ENCODE data around the gene GJA3.

Gene GJA3

DNA sequence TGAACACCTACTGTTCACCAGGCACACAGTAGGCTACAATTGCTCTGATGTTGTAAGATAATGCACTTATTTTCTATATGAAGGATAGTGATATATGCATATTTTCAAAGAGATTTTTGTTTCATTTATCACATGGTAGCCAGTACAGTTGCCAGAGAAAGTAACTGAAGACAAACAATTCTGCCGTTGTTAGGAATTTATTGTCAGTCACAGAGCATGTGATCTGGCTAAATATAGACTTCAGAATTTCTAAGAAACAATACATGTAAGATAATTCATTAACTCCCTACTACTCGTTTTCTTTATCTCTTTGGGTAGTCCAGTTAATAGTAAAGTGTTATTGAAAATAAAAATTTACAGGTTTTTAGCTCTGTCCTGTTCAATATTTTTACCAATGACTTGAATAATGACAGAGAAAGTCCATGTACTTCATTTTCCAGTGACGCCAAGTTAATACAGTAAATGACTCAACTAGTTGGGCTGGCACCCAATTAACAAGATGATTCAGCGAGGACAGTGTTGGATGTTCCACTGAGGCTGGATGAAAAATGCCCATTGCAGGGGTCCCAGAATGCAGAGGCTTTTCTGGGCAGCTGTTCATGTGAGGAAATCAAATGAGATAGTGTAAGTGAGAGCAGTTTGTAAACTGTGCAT lies 35.6 kb downstream of the GJA3 start:
- Histone ChIP-seq H3K36me3 (no peaks in the 10 kb centered on the region), H3K9me3 (no peaks in the 10 kb centered on the region), H3K4me3 (ENCODE audit: low read depth in 1 of 2, low read length in 1 of 2) (no peak overlapping the region), H3K27ac (no peak overlapping the region), H3K4me1 (ENCODE audit: control insufficient read depth in 1 of 2, insufficient read depth in 1 of 2, low read depth in 1 of 2, low read length in 1 of 2) (peaks cover 6 to 23% of the 10 kb centered on the region in 2 experiments), H3K27me3 (peaks cover 66% of the 10 kb centered on the region)
- TF ChIP-seq, protein P1, sequence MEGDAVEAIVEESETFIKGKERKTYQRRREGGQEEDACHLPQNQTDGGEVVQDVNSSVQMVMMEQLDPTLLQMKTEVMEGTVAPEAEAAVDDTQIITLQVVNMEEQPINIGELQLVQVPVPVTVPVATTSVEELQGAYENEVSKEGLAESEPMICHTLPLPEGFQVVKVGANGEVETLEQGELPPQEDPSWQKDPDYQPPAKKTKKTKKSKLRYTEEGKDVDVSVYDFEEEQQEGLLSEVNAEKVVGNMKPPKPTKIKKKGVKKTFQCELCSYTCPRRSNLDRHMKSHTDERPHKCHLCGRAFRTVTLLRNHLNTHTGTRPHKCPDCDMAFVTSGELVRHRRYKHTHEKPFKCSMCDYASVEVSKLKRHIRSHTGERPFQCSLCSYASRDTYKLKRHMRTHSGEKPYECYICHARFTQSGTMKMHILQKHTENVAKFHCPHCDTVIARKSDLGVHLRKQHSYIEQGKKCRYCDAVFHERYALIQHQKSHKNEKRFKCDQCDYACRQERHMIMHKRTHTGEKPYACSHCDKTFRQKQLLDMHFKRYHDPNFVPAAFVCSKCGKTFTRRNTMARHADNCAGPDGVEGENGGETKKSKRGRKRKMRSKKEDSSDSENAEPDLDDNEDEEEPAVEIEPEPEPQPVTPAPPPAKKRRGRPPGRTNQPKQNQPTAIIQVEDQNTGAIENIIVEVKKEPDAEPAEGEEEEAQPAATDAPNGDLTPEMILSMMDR (IDR thresholded peaks at IDR 0.05) = no peak

DNA sequence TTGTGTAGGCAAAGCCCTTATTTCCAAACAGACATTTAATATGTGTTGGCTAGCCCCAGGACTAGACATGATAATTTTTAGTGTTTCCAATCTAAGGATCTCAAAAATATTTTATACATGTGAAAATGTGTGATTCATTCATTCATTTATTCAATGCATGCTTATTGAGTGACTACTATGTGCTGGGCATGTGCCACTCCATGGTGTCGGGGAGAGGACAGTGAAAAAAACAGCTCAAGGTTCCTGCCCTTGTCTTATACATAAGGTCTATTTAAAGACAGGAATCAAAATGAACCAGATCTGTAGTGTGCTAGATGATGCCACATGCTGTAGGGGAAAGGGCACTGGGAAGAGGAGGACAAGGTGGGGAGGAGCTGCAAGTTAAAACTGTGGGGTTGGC lies 36.5 kb downstream of the GJA3 start:
- Histone ChIP-seq H3K27ac (no peak overlapping the region), H3K27me3 (peaks cover 60% of the 10 kb centered on the region), H3K4me1 (ENCODE audit: control insufficient read depth in 1 of 2, insufficient read depth in 1 of 2, low read depth in 1 of 2, low read length in 1 of 2) (peaks cover 7 to 31% of the 10 kb centered on the region in 2 experiments), H3K36me3 (no peaks in the 10 kb centered on the region), H3K4me3 (ENCODE audit: low read depth in 1 of 2, low read length in 1 of 2) (no peak overlapping the region), H3K9me3 (no peaks in the 10 kb centered on the region)
- TF ChIP-seq, protein P1 (IDR thresholded peaks at IDR 0.05) = no peak

DNA sequence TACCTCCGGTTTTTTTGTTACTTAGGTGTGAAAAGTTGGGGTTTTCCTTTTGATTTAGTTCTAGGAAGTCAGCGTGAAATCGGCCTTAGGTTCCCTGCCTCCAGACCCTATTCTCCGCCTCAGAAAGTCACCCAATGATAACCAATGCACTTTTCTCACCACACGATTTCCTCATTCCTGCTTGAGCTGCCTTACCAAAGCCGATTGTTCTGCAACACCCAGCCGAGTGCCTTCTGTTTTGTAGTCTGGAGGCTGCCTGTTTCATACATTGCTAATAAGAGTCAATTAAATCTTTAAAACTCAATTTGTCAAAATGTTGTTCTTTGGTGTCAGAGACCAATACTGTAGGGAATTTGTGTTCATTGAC lies 39.7 kb downstream of the GJA3 start:
- Histone ChIP-seq H3K27ac (peak overlapping the region; percentile 66), H3K36me3 (no peaks in the 10 kb centered on the region), H3K9me3 (no peaks in the 10 kb centered on the region), H3K27me3 (peaks cover 46% of the 10 kb centered on the region), H3K4me1 (ENCODE audit: control insufficient read depth in 1 of 2, insufficient read depth in 1 of 2, low read depth in 1 of 2, low read length in 1 of 2) (peaks cover 9 to 25% of the 10 kb centered on the region in 2 experiments), H3K4me3 (ENCODE audit: low read depth in 1 of 2, low read length in 1 of 2) (peak overlapping the region; percentile 43 to 46)
- TF ChIP-seq, protein P1 (IDR thresholded peaks at IDR 0.05) = no peak

DNA sequence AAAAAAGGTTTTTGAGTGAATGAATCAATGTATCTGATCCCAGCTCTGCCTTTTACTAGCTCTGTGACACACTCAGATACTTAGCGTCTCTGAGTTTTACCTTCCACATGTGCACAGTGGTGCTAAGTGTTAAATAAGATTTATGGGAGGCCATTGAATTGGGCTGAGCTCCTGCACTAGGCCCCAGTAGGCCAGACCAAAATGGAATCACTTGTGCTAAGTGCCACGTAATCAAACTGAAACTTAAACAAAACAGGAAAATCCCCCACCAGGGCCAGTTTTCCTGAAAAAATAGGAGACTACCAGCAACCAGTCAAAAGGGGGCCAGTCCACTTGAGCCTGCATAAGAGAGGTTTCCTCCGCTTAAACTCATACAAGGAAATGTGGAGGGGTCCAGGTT lies 40.9 kb downstream of the GJA3 start:
- H3K27ac ChIP-seq = peak overlapping the region; percentile 66
- TF ChIP-seq, protein P1 (IDR thresholded peaks at IDR 0.05) = no peak
- H3K27me3 ChIP-seq = peaks cover 34% of the 10 kb centered on the region
- H3K9me3 ChIP-seq = no peaks in the 10 kb centered on the region
- H3K36me3 ChIP-seq = no peaks in the 10 kb centered on the region
- H3K4me3 ChIP-seq (ENCODE audit: low read depth in 1 of 2, low read length in 1 of 2) = peak overlapping the region; percentile 43 to 46
- H3K4me1 ChIP-seq (ENCODE audit: control insufficient read depth in 1 of 2, insufficient read depth in 1 of 2, low read depth in 1 of 2, low read length in 1 of 2) = peaks cover 9 to 25% of the 10 kb centered on the region in 2 experiments

DNA sequence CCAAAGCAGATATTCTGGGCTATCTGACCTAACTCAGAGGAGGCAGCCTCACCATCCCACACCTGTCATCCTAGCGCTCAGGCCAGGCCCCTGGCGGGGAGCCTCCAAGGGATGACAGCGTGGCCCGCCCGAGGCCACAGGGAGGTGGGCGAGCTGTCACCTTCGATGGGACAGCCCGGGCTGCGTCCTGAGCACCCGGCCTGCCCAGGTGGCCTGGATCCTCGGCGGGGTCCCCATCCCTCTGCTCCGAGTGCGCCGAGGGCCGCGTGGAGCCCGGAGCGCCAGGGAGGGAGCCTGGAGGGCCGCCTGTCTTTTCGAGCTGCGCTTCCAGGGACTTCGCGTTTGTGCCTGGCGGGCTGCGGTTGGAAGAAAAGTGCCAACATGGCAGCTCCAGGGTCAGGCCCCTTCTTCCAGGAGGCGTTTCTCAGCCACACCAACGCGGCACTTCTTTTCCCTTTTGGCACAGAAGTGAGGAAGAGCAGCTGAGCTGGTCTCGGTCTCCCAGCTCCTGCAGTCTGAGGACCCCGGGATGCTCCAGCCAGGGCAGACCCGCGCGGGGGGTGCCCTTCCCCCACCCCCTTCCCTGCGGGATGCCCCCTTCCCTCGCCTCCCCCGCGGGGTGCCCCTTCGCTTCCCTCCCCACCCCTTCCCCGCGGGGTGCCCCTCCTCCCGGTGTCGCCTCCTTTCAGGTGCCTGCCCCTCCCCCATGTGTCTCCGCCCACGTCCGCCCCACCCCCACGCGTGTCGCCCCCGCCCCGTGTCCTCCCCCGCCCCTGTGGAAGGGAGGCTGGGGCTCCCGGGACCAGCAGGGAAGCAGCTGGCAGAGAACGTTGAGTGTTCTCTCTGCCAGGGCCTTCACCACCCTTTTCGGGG lies 42.3 kb downstream of the GJA3 start:
- H3K4me3 ChIP-seq (ENCODE audit: low read depth in 1 of 2, low read length in 1 of 2) = peak overlapping the region; percentile 54 to 65
- no peaks in the 10 kb centered on the region for H3K9me3 ChIP-seq
- H3K27ac ChIP-seq = peak overlapping the region; percentile 66

More for the DNA sequence above, 42.3 kb downstream of the GJA3 start:
- H3K27me3 ChIP-seq = peaks cover 24% of the 10 kb centered on the region
- TF ChIP-seq, protein P1 (IDR thresholded peaks at IDR 0.05) = no peak
- peaks cover 9 to 25% of the 10 kb centered on the region in 2 experiments for H3K4me1 ChIP-seq (ENCODE audit: control insufficient read depth in 1 of 2, insufficient read depth in 1 of 2, low read depth in 1 of 2, low read length in 1 of 2)
- no peaks in the 10 kb centered on the region for H3K36me3 ChIP-seq

Measured in neutrophil (primary cell).